NCI-H82 treated with DMSO at 0.1 percent for 48 hours (cell line): ENCODE results near the gene CARD19.
A peak's percentile ranks its signal among the peaks of the same experiment; 100 is the strongest.

Source experiments
- DNase-seq: peaks from one replicate; lab custom pipeline; 2025; ENCODE audit not compliant: unreplicated experiment; lab: John Stamatoyannopoulos, UW

CARD19 gene

GRCh38 chr9:93086447-93087224 lies 9.4 kb upstream of the CARD19 start:
- DNase-seq = no peak

GRCh38 chr9:93087971-93088655 lies 7.9 kb upstream of the CARD19 start:
- no peak for DNase-seq

- no peak for DNase-seq
Measured at GRCh38 chr9:93088656-93089015, 7.4 kb upstream of the CARD19 start.

- no peak for DNase-seq
Measured at GRCh38 chr9:93089024-93089423, 7.0 kb upstream of the CARD19 start.

GRCh38 chr9:93089481-93089991 lies 6.5 kb upstream of the CARD19 start:
- DNase-seq = no peak

- no peak for DNase-seq
Measured at GRCh38 chr9:93090091-93090655, 5.8 kb upstream of the CARD19 start.

- DNase-seq = no peak
Measured at GRCh38 chr9:93091056-93091452, 5.0 kb upstream of the CARD19 start.

- DNase-seq = no peak
Measured at GRCh38 chr9:93091453-93092081, 4.5 kb upstream of the CARD19 start.

GRCh38 chr9:93092251-93092991 lies 3.6 kb upstream of the CARD19 start:
- DNase-seq = no peak

GRCh38 chr9:93093127-93093876 lies 2.7 kb upstream of the CARD19 start:
- DNase-seq = no peak

GRCh38 chr9:93093877-93094657 lies 1.9 kb upstream of the CARD19 start:
- no peak for DNase-seq

GRCh38 chr9:93094658-93095204 lies 1.3 kb upstream of the CARD19 start:
- no peak for DNase-seq

- DNase-seq = peak; percentile 97
Measured at GRCh38 chr9:93095205-93096130, 549 bp upstream of the CARD19 start.

- DNase-seq = no peak
Measured at GRCh38 chr9:93096811-93097382, 880 bp downstream of the CARD19 start.

- no peak for DNase-seq
Measured at GRCh38 chr9:93097511-93098201, 1.6 kb downstream of the CARD19 start.

- no peak for DNase-seq
Measured at GRCh38 chr9:93098236-93098946, 2.4 kb downstream of the CARD19 start.
